HUES48 (cell line): ENCODE results near the gene KIF4A.

Experiments
- H3K27ac ChIP-seq: one replicate; pipeline ENCODE4 v1.7.0; 2013; ENCODE audit warnings: low read depth, low read length, inconsistent platforms
- H3K27me3 ChIP-seq: 2 replicates; pipeline ENCODE4 v1.6.1; 2013; ENCODE audit warnings: mild to moderate bottlenecking, low read length; ENCODE audit not compliant: control insufficient read depth, insufficient read depth
- H3K36me3 ChIP-seq: 2 replicates; pipeline ENCODE4 v1.6.1; 2013; ENCODE audit warnings: low read length; ENCODE audit not compliant: control insufficient read depth, insufficient read depth
- H3K4me1 ChIP-seq: 2 replicates; pipeline ENCODE4 v1.6.1; 2013; ENCODE audit warnings: mild to moderate bottlenecking, low read length; ENCODE audit not compliant: control insufficient read depth, insufficient read depth
- H3K4me3 ChIP-seq: 2 replicates; pipeline ENCODE4 v1.5.1; 2013; ENCODE audit warnings: mild to moderate bottlenecking, low read depth, low read length
- H3K9ac ChIP-seq: 2 replicates; pipeline ENCODE4 v1.6.1; 2013; ENCODE audit warnings: mild to moderate bottlenecking, low read depth, low read length, moderate library complexity
- H3K9me3 ChIP-seq: 2 replicates; pipeline ENCODE4 v1.6.1; 2013; ENCODE audit warnings: low read length; ENCODE audit not compliant: control insufficient read depth, insufficient read depth

Gene KIF4A

GRCh38 chrX:70442224-70442623 is 152.3 kb downstream of the KIF4A start:
- Histone ChIP-seq H3K9me3 (peaks cover 33% of the 10 kb centered on the region; the same call in 1 of the 2 replicates), H3K4me1 (no peaks in the 10 kb centered on the region), H3K27ac (no peak overlapping the region), H3K36me3 (no peaks in the 10 kb centered on the region), H3K9ac (no peak overlapping the region), H3K4me3 (no peak overlapping the region), H3K27me3 (peaks cover 15% of the 10 kb centered on the region)

DNA sequence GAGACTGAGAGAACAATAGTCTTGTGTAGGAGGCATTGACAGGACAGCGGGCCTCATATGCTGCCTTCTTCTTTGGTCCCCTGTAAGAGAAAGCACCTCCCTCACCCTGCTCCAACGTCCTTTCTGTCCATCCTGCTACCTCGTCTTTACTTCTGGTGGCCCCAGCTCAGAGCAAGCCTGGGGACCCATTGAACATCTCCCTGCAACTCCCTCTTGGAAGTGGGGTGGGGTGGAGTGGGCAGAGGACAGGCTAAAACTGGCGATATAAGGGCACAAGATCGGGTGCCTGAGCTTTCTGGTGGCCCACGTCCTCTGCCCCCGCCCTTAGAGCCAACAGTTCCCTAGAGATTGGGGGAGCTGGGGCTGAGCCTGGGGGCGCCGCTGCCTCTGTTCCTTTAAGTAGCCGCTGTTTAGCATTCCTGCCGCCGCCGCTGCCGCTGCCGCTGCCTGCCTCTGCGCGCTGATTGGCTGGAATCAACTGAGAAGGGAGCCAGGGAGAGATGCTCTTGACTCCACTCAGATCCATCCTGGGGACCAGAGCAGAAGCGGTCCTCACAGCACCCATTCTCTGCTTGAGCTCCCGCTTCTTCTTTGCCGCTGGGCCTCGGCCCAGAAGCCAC is 154.5 kb downstream of the KIF4A start, which contains the start of gene DLG3:
Gene DLG3 (plus strand): TSS at position 510 of the 620 bp plus-strand sequence. CDS start 367 bp downstream, outside the sequence.
- no peak within 1 kb of the TSS for H3K9ac ChIP-seq
- no peaks in the 10 kb centered on the region for H3K36me3 ChIP-seq
- H3K27ac ChIP-seq: no peak within 1 kb of the TSS
- peaks cover 15% of the 10 kb centered on the region for H3K27me3 ChIP-seq
- H3K4me1 ChIP-seq: no peaks in the 10 kb centered on the region
- peaks cover 34% of the 10 kb centered on the region for H3K9me3 ChIP-seq
- peak within 1 kb of the TSS; percentile 13; the same call in 1 of the 2 replicates for H3K4me3 ChIP-seq

GRCh38 chrX:70444946-70445656 is 155.2 kb downstream of the KIF4A start:
- H3K4me3 ChIP-seq: peak overlapping the region; percentile 13; the same call in 1 of the 2 replicates
- peaks cover 33% of the 10 kb centered on the region for H3K9me3 ChIP-seq

DNA sequence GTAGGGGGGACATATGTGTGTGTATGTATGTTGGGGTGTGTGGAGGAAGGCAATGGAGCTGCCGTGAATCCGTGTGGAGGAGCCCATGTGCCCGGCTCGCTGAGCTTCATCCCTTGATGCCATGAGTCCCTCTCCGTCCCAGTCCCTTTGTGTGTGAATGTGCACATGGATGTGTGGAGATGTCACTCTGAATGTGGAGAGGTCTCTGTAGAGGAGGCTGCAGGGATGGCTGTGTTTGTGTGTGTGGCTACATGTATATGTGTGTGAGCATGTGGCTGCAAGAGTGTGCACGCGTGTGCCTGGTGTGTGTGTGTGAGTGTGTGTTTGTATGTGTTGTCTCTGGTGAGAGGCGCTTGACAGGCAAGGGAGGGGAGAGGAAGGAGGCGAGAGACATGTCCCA is 156.0 kb downstream of the KIF4A start:
- Histone ChIP-seq H3K4me3 (no peak overlapping the region), H3K9me3 (peaks cover 33% of the 10 kb centered on the region), H3K4me1 (no peaks in the 10 kb centered on the region), H3K9ac (no peak overlapping the region), H3K27ac (no peak overlapping the region), H3K27me3 (peaks cover 15% of the 10 kb centered on the region), H3K36me3 (no peaks in the 10 kb centered on the region)

More at GRCh38 chrX:70444946-70445656, 155.2 kb downstream of the KIF4A start:
- Histone ChIP-seq H3K27ac (no peak overlapping the region), H3K9ac (no peak overlapping the region), H3K4me1 (no peaks in the 10 kb centered on the region), H3K27me3 (peaks cover 15% of the 10 kb centered on the region), H3K36me3 (no peaks in the 10 kb centered on the region)

- Histone ChIP-seq H3K4me1 (0 out of 2 replicates have a peak, but pooled peaks cover 3% of the 10 kb centered on the region), H3K9me3 (peaks cover 33% of the 10 kb centered on the region), H3K4me3 (no peak overlapping the region), H3K36me3 (no peaks in the 10 kb centered on the region), H3K27me3 (peaks cover 15% of the 10 kb centered on the region), H3K9ac (no peak overlapping the region), H3K27ac (no peak overlapping the region)
Observed at GRCh38 chrX:70446380-70447350, 156.8 kb downstream of the KIF4A start.

GRCh38 chrX:70449457-70449966 is 159.6 kb downstream of the KIF4A start:
- Histone ChIP-seq H3K9me3 (peaks cover 31% of the 10 kb centered on the region), H3K27me3 (peaks cover 11% of the 10 kb centered on the region), H3K4me3 (no peak overlapping the region), H3K36me3 (no peaks in the 10 kb centered on the region), H3K9ac (no peak overlapping the region), H3K27ac (no peak overlapping the region), H3K4me1 (peaks cover 14% of the 10 kb centered on the region; the same call in 1 of the 2 replicates)

- peaks cover 25% of the 10 kb centered on the region for H3K9me3 ChIP-seq
- H3K27ac ChIP-seq: peak overlapping the region; percentile 27
- H3K27me3 ChIP-seq: no peaks in the 10 kb centered on the region
- peak overlapping the region; percentile 59 for H3K4me3 ChIP-seq
- no peaks in the 10 kb centered on the region for H3K36me3 ChIP-seq
- H3K4me1 ChIP-seq: peaks cover 14% of the 10 kb centered on the region; the same call in 1 of the 2 replicates
- no peak overlapping the region for H3K9ac ChIP-seq
Observed at GRCh38 chrX:70452143-70452733, 162.3 kb downstream of the KIF4A start.

DNA sequence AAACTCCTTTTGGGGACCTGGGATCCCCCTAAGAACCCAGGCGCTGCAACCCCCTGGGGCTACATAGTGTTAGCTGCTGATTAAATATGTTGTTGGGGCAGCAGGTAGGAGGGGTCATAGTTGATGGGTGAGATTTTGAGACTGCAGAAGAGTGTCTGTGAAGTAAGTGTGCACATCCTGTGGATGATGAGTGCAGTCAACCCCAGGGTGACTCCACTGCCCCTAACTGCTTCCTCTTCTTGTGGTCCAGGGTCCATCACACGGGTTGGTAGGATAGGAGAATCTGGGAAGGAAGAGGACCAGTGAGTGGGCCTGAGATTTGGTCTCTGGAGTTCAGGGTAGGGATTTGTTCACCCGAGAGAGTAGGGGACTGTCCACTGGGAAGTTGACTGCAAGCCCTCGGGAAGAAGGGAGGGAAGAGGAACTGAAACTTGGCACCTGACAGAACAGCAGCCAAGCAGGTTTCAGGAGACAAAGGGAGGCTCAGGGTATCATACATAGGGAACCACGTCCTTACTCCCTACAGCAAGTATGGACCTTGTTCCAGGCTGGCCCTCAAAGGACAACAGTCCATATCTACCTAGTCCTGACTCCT is 163.2 kb downstream of the KIF4A start:
- no peak overlapping the region for H3K27ac ChIP-seq
- no peaks in the 10 kb centered on the region for H3K36me3 ChIP-seq
- H3K9ac ChIP-seq: no peak overlapping the region
- H3K4me1 ChIP-seq: peaks cover 14% of the 10 kb centered on the region; the same call in 1 of the 2 replicates
- peak overlapping the region; percentile 59 for H3K4me3 ChIP-seq
- no peaks in the 10 kb centered on the region for H3K27me3 ChIP-seq
- H3K9me3 ChIP-seq: peaks cover 23% of the 10 kb centered on the region

- Histone ChIP-seq H3K4me3 (peak overlapping the region; percentile 77), H3K36me3 (peaks cover 5% of the 10 kb centered on the region), H3K9me3 (peaks cover 22% of the 10 kb centered on the region), H3K4me1 (peaks cover 14% of the 10 kb centered on the region; the same call in 1 of the 2 replicates), H3K27me3 (no peaks in the 10 kb centered on the region), H3K9ac (peak overlapping the region; percentile 78), H3K27ac (peak overlapping the region; percentile 92)
Observed at GRCh38 chrX:70454441-70455365, 164.8 kb downstream of the KIF4A start.
